ENCODE results near the gene CLCN7.

DNA sequence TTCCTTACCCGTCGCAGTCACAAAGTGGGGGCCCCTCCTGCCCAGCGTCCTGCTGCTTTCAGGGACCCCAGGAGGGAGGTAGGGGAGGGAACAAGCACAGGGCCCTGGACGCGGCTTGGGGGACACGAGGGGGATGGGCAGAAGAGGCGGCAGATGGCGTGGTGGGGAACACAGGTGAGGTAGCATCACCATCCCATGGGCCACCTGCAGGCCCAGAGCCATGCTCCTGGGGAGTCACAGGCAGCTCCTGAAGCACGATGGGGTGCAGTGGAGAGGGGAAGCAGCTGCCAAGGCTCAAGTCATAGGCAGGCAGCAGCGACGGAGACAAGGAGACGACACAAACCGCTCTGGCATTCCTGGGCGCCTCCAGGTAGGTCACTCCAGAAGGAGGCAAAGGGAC, 71.1 kb downstream of the CLCN7 start:
- no peak for TF ChIP-seq EZH2 (IDR thresholded peaks at IDR 0.05; ENCODE audit: borderline replicate concordance, low read depth, low read length, severe bottlenecking)
- TF ChIP-seq, protein P1, sequence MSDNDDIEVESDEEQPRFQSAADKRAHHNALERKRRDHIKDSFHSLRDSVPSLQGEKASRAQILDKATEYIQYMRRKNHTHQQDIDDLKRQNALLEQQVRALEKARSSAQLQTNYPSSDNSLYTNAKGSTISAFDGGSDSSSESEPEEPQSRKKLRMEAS (IDR thresholded peaks at IDR 0.05; ENCODE audit: insufficient read depth, insufficient read length) = no peak
- TF ChIP-seq, protein P2, sequence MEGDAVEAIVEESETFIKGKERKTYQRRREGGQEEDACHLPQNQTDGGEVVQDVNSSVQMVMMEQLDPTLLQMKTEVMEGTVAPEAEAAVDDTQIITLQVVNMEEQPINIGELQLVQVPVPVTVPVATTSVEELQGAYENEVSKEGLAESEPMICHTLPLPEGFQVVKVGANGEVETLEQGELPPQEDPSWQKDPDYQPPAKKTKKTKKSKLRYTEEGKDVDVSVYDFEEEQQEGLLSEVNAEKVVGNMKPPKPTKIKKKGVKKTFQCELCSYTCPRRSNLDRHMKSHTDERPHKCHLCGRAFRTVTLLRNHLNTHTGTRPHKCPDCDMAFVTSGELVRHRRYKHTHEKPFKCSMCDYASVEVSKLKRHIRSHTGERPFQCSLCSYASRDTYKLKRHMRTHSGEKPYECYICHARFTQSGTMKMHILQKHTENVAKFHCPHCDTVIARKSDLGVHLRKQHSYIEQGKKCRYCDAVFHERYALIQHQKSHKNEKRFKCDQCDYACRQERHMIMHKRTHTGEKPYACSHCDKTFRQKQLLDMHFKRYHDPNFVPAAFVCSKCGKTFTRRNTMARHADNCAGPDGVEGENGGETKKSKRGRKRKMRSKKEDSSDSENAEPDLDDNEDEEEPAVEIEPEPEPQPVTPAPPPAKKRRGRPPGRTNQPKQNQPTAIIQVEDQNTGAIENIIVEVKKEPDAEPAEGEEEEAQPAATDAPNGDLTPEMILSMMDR (IDR thresholded peaks at IDR 0.05; ENCODE audit: extremely low read depth in 1 of 2, insufficient read depth in 1 of 2, low read depth in 1 of 2, low read length in 2 of 2) = no peak
